ENCODE results near the gene SEMA6D. TPM values are rescaled to one million over a fixed set of nuclear protein-coding genes. Genes with fewer than 3 reads are reported as not detected.

SEMA6D gene
- total and polyA plus RNA-seq, 2 donors (not counting 3 experiments of a cell fraction or from before 2014, with no cell fraction given): 16.3 to 22.5 TPM

GRCh38 chr15:47743886-47744285 is 26.6 kb downstream of the SEMA6D start:
- peaks cover 0 to 4% of the 10 kb centered on the region in 2 experiments for H3K36me3 ChIP-seq (ENCODE audit: control insufficient read depth in 2 of 2, extremely low read depth in 1 of 2, insufficient read depth in 2 of 2, low read length in 2 of 2)
- no peaks in the 10 kb centered on the region for H3K4me1 ChIP-seq (ENCODE audit: control insufficient read depth, extremely low read depth, insufficient read depth, low read length)
- H2AFZ ChIP-seq (ENCODE audit: low read depth, low read length): no peak overlapping the region
- no peak for DNase-seq (ENCODE audit: low read depth, low spot score)
- no peaks in the 10 kb centered on the region for H3K79me2 ChIP-seq (ENCODE audit: control insufficient read depth, insufficient read depth, low read length)
- H3K4me2 ChIP-seq (ENCODE audit: insufficient read depth, low read length): no peak overlapping the region
- ChIA-PET POLR2A (no interaction called here), CTCF (no interaction called here)
- no peak for FAIRE-seq
- H4K20me1 ChIP-seq (replicated peaks; ENCODE audit: control insufficient read depth, extremely low read depth, insufficient read depth, low read length): no peaks in the 10 kb centered on the region
- intact Hi-C loops (cut with micrococcal nuclease) (no loop called here), dilution Hi-C loops (cut with MboI; ENCODE audit: extremely low pct_ligation_motif_present, low sequenced_read_pairs) (no loop called here)
- no peak overlapping the region for H3K27ac ChIP-seq (ENCODE audit: insufficient read depth, low read depth, low read length)
- no peak overlapping the region for H3K9ac ChIP-seq (replicated peaks; ENCODE audit: extremely low read depth, insufficient read depth, low read length)
- no peaks in the 10 kb centered on the region for H3K27me3 ChIP-seq (ENCODE audit: control insufficient read depth in 2 of 2, insufficient read depth in 2 of 2, low read length in 2 of 2)
- H3K4me3 ChIP-seq (replicated peaks in 1 of 3; ENCODE audit: insufficient read depth in 1 of 3, low read depth in 1 of 3, low read length in 3 of 3): no peak overlapping the region
- no peak for TF ChIP-seq JUN (IDR thresholded peaks at IDR 0.05; ENCODE audit: borderline replicate concordance, insufficient read depth, insufficient read length, low read depth)
- no peak for TF ChIP-seq POLR2AphosphoS5 (IDR thresholded peaks at IDR 0.05; ENCODE audit: insufficient read depth, low read depth, low read length)
- TF ChIP-seq GATA2 (IDR thresholded peaks at IDR 0.05; ENCODE audit: insufficient read depth, insufficient read length, low read depth, low read length): no peak
- TF ChIP-seq MAX (IDR thresholded peaks at IDR 0.05; ENCODE audit: insufficient read depth, insufficient read length): no peak
- no peak for TF ChIP-seq POLR2A (IDR thresholded peaks at IDR 0.05; ENCODE audit: low read depth, low read length)
- no peak for TF ChIP-seq EZH2 (IDR thresholded peaks at IDR 0.05; ENCODE audit: borderline replicate concordance, low read depth, low read length, severe bottlenecking)
- TF ChIP-seq, protein P1, sequence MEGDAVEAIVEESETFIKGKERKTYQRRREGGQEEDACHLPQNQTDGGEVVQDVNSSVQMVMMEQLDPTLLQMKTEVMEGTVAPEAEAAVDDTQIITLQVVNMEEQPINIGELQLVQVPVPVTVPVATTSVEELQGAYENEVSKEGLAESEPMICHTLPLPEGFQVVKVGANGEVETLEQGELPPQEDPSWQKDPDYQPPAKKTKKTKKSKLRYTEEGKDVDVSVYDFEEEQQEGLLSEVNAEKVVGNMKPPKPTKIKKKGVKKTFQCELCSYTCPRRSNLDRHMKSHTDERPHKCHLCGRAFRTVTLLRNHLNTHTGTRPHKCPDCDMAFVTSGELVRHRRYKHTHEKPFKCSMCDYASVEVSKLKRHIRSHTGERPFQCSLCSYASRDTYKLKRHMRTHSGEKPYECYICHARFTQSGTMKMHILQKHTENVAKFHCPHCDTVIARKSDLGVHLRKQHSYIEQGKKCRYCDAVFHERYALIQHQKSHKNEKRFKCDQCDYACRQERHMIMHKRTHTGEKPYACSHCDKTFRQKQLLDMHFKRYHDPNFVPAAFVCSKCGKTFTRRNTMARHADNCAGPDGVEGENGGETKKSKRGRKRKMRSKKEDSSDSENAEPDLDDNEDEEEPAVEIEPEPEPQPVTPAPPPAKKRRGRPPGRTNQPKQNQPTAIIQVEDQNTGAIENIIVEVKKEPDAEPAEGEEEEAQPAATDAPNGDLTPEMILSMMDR (IDR thresholded peaks at IDR 0.05; ENCODE audit: extremely low read depth in 1 of 2, insufficient read depth in 1 of 2, low read depth in 1 of 2, low read length in 2 of 2): no peak
- TF ChIP-seq FOS (IDR thresholded peaks at IDR 0.05; ENCODE audit: borderline replicate concordance, insufficient read depth, low read length): no peak
- TF ChIP-seq MYC (IDR thresholded peaks at IDR 0.05; ENCODE audit: low read depth, low read length): no peak
- no peaks in the 10 kb centered on the region for H3K9me1 ChIP-seq (replicated peaks; ENCODE audit: control insufficient read depth, extremely low read depth, insufficient read depth, low read length)
- H3K9me3 ChIP-seq (replicated peaks; ENCODE audit: control insufficient read depth, insufficient read depth, low read length): no peaks in the 10 kb centered on the region
- BruUV-seq (replicated peaks): no TSS peak

Measured in endothelial cell of umbilical vein (primary cell).